ENCODE data around the gene IL4. TPM values are rescaled to one million over a fixed set of nuclear protein-coding genes. Genes with fewer than 3 reads are reported as not detected.
"Not testable (repeated sequence)": the region's sequence is repeated elsewhere in the genome, so short reads cannot be mapped to it uniquely, and the experiment has no call there.

Gene IL4
- not detected in 2 replicates for total RNA-seq (2014; rRNA removed; shearing (Covaris generic); ENCODE audit: low replicate concordance)

DNA sequence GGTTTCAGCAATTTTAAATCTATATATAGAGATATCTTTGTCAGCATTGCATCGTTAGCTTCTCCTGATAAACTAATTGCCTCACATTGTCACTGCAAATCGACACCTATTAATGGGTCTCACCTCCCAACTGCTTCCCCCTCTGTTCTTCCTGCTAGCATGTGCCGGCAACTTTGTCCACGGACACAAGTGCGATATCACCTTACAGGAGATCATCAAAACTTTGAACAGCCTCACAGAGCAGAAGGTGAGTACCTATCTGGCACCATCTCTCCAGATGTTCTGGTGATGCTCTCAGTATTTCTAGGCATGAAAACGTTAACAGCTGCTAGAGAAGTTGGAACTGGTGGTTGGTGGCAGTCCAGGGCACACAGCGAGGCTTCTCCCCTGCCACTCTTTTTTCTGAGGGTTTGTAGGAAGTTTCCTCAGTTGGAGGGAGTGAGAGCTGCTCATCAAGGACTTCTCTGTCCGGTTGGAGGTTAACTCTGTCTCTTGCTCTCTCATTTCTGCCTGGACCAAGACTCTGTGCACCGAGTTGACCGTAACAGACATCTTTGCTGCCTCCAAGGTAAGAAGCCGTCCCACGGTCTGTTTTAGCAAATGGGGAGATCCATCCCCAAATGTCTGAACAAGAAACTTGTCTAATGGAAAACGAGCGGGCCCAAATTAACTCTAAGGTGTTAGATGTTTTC is at the start of gene IL4:
TSS of gene IL4 (plus strand) at position 51 of the 692 bp plus-strand sequence. CDS start at position 113, 62 bp downstream.
- in situ Hi-C loops (cut with HindIII; ENCODE audit: low pct_unique_long_range_greater_than_20kb, low sequenced_read_pairs): no loop called here
- no peak for DNase-seq (ENCODE audit: low read depth)

DNA sequence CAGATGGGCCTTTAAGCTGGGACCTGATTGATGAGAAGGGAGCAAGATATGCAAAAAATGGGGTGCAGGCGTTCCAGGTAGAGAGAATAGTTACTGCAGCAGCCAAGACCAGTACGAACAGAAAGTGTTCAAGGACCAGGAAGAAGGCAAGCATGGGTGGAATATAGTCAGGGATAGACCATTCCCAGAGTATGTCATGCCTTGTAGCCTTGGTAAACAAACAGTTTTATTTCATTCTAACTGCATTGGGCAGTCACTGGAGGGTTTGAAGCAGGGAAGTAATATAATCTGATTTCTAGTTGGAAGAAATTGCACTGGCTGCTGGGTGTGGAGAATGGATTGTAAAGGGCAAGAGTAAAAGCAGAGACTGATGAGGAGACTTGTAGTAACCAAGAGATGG is 46.3 kb upstream of the IL4 start:
- DNase-seq (ENCODE audit: low read depth): no peak
- in situ Hi-C loops (cut with HindIII; ENCODE audit: low pct_unique_long_range_greater_than_20kb, low sequenced_read_pairs): no loop called here

DNA sequence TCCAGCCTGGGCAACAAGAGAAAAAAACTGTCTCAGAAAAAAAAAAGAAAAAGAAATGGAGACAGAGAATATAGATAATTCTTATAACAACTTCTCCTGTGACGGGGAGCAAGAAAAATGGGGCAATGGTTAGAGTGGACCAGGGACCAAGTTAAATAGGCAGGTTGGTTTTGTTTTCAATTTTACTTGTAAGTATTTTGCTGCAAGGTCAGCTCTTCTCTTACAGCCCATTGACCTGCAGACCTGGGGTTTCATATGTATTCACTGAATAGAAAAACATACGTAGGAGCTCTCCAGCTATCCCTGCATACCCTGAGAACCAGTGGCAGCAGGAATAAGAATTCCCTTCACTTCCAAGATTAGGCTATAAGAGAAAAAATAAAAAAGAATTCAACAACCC is 45.0 kb upstream of the IL4 start:
- in situ Hi-C loops (cut with HindIII; ENCODE audit: low pct_unique_long_range_greater_than_20kb, low sequenced_read_pairs): no loop called here
- DNase-seq (ENCODE audit: low read depth): no peak

- no peak for DNase-seq (ENCODE audit: low read depth)
- in situ Hi-C loops (cut with HindIII; ENCODE audit: low pct_unique_long_range_greater_than_20kb, low sequenced_read_pairs): no loop called here
These were observed 44.4 kb upstream of the IL4 start for GRCh38 chr5:132629230-132629944.

GRCh38 chr5:132633587-132633986 is 40.2 kb upstream of the IL4 start:
- in situ Hi-C loops (cut with HindIII; ENCODE audit: low pct_unique_long_range_greater_than_20kb, low sequenced_read_pairs); DNase-seq (ENCODE audit: low read depth): not testable (repeated sequence)

- DNase-seq (ENCODE audit: low read depth): no peak
- in situ Hi-C loops (cut with HindIII; ENCODE audit: low pct_unique_long_range_greater_than_20kb, low sequenced_read_pairs): no loop called here
These were observed 37.9 kb upstream of the IL4 start for GRCh38 chr5:132635873-132636272.

DNA sequence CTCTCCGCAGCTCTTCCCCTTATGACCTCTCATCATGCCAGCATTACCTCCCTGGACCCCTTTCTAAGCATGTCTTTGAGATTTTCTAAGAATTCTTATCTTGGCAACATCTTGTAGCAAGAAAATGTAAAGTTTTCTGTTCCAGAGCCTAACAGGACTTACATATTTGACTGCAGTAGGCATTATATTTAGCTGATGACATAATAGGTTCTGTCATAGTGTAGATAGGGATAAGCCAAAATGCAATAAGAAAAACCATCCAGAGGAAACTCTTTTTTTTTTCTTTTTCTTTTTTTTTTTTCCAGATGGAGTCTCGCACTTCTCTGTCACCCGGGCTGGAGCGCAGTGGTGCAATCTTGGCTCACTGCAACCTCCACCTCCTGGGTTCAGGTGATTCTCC is 36.5 kb upstream of the IL4 start:
- in situ Hi-C loops (cut with HindIII; ENCODE audit: low pct_unique_long_range_greater_than_20kb, low sequenced_read_pairs): no loop called here

GRCh38 chr5:132639706-132640130 is 34.1 kb upstream of the IL4 start:
- in situ Hi-C loops (cut with HindIII; ENCODE audit: low pct_unique_long_range_greater_than_20kb, low sequenced_read_pairs): no loop called here

More for the DNA sequence above, 36.5 kb upstream of the IL4 start:
- no peak for DNase-seq (ENCODE audit: low read depth)

GRCh38 chr5:132640613-132641012 is 33.2 kb upstream of the IL4 start:
- in situ Hi-C loops (cut with HindIII; ENCODE audit: low pct_unique_long_range_greater_than_20kb, low sequenced_read_pairs): no loop called here
- DNase-seq (ENCODE audit: low read depth): no peak

More at GRCh38 chr5:132639706-132640130, 34.1 kb upstream of the IL4 start:
- DNase-seq (ENCODE audit: low read depth): no peak

GRCh38 chr5:132641241-132641723 is 32.5 kb upstream of the IL4 start:
- in situ Hi-C loops (cut with HindIII; ENCODE audit: low pct_unique_long_range_greater_than_20kb, low sequenced_read_pairs): no loop called here
- no peak for DNase-seq (ENCODE audit: low read depth)

DNA sequence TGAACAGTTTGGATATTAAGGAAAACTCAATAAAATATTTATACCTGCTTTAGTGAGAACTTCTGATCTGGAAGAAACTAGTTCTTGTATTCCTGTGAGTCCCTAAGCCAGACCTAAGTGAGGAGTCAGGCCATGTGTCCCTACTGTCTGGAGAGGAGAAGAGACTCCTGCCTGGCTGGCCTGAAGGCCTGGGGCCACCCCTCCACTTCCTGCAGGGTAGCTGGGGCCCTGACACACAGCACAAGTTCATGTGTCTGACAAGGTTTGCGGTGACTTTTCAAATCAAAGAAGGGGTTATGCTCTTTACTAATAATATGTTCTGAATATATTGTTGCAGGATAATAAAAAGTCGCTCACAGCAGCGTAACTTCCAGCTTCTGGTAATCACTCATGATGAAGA is 31.9 kb upstream of the IL4 start:
- in situ Hi-C loops (cut with HindIII; ENCODE audit: low pct_unique_long_range_greater_than_20kb, low sequenced_read_pairs): no loop called here
- no peak for DNase-seq (ENCODE audit: low read depth)

DNA sequence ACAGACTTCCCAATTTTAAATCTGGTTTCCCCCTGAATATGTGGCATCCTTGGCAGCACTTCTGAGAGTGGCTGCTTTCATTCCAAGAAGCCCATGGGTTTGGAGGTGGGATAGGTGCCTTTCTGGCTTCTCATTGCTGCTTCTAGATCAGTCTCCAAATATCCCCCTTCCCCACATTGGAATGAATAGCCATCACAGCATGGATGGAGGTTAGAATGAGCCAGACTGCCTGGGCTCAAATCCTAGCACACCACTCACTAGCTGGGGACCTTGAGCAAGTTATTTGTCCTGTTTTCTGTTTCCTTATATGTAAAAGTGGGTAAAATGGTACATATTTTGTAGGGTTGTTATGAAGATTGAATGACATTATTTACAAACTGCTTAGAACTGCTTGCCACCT is 29.6 kb upstream of the IL4 start:
- in situ Hi-C loops (cut with HindIII; ENCODE audit: low pct_unique_long_range_greater_than_20kb, low sequenced_read_pairs): no loop called here
- no peak for DNase-seq (ENCODE audit: low read depth)

- no peak for DNase-seq (ENCODE audit: low read depth)
- in situ Hi-C loops (cut with HindIII; ENCODE audit: low pct_unique_long_range_greater_than_20kb, low sequenced_read_pairs): no loop called here
These were observed 27.1 kb upstream of the IL4 start for GRCh38 chr5:132646583-132647266.

DNA sequence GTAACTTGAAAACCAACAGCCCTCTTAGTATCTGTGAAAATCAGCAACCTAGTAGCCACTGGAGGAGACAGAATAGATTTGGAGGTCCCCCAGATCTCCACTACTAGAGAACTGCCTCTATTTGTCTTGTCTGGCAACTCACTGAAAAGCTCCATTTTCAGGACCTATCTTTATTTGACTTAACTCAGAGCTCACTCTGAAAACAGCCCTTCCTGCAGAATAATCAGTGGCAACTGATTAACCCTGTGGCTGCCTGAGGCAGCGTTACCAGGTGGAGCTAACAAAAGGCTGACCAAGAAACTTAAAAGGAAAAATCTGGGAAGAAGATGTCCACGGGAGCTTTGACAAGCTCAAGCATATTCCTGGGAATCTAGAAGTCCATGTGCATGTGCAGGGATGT is 26.3 kb upstream of the IL4 start:
- no peak for DNase-seq (ENCODE audit: low read depth)

GRCh38 chr5:132648355-132648754 is 25.4 kb upstream of the IL4 start:
- in situ Hi-C loops (cut with HindIII; ENCODE audit: low pct_unique_long_range_greater_than_20kb, low sequenced_read_pairs): no loop called here
- no peak for DNase-seq (ENCODE audit: low read depth)

More for the DNA sequence above, 26.3 kb upstream of the IL4 start:
- in situ Hi-C loops (cut with HindIII; ENCODE audit: low pct_unique_long_range_greater_than_20kb, low sequenced_read_pairs): no loop called here

DNA sequence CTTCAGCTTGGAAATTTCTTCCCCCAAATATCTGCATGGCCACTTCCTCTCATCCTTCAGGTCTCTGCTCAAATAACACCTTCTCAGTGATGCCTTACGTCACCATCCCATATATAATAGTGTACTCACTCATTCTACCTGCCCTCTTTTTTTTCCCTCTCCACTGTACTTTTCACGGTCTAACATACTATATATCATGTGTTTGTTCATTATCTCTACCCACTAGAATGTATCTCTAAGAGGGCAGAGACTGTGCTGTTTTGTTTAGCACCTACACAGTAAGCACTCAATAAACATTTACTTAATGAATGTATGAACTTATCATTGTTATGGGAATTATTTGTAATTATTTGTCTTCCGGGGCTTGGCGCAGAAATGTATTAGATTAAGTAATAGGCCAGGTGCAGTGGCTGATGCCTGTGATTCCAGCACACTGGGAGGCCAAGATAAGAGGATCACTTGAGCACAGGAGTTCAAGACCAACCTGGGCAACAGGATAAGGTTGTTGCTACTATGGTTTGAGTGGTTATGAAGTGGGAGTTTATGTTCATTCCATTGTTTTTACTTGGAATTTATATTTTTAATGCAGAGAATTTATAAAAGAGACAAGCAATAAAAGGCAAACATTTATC is 21.8 kb upstream of the IL4 start:
- no peak for DNase-seq (ENCODE audit: low read depth)
- in situ Hi-C loops (cut with HindIII; ENCODE audit: low pct_unique_long_range_greater_than_20kb, low sequenced_read_pairs): no loop called here

GRCh38 chr5:132653716-132654115 is 20.1 kb upstream of the IL4 start:
- in situ Hi-C loops (cut with HindIII; ENCODE audit: low pct_unique_long_range_greater_than_20kb, low sequenced_read_pairs): no loop called here
- DNase-seq (ENCODE audit: low read depth): no peak
